HEK293 (cell line): ENCODE measurements around the gene ZNF653.

Experiments
- ATF2 ChIP-seq: fragments of 450-650 bp; formaldehyde crosslinking; IDR thresholded peaks from 2 replicates; pipeline ENCODE4 v1.5.1; 2016; ENCODE audit warnings: missing biosample characterization, missing genetic modification characterization, low read depth
- BCL6B ChIP-seq: fragments of 450-650 bp; formaldehyde crosslinking; IDR thresholded peaks from 2 replicates; pipeline ENCODE4 v1.5.1; 2017; ENCODE audit warnings: missing biosample characterization, missing genetic modification characterization
- CTCF ChIP-seq: fragments of 450-650 bp; formaldehyde crosslinking; IDR thresholded peaks from 2 replicates; pipeline ENCODE4 v1.5.1; 2016; ENCODE audit warnings: missing biosample characterization, missing genetic modification characterization
- KLF17 ChIP-seq: fragments of 450-650 bp; formaldehyde crosslinking; IDR thresholded peaks from 2 replicates; pipeline ENCODE4 v1.5.1; 2016; ENCODE audit warnings: missing biosample characterization, missing genetic modification characterization
- PRDM4 ChIP-seq: fragments of 450-650 bp; formaldehyde crosslinking; IDR thresholded peaks from 2 replicates; pipeline ENCODE4 v1.5.1; 2017; ENCODE audit warnings: missing biosample characterization, missing genetic modification characterization
- PRDM6 ChIP-seq: fragments of 450-650 bp; formaldehyde crosslinking; IDR thresholded peaks from 2 replicates; pipeline ENCODE4 v1.5.1; 2017; ENCODE audit warnings: missing biosample characterization, missing genetic modification characterization
- TCF7L2 ChIP-seq: IDR thresholded peaks from 2 replicates; pipeline ENCODE4 v1.6.1; 2011; ENCODE audit warnings: low read depth, mild to moderate bottlenecking, inconsistent platforms, low read length, moderate library complexity, borderline replicate concordance
- ZBTB21 ChIP-seq: fragments of 450-650 bp; formaldehyde crosslinking; IDR thresholded peaks from 2 replicates; pipeline ENCODE4 v1.5.1; 2017; ENCODE audit warnings: missing biosample characterization, missing genetic modification characterization
- ZNF157 ChIP-seq: fragments of 450-650 bp; formaldehyde crosslinking; IDR thresholded peaks from 2 replicates; pipeline ENCODE4 v1.5.1; 2016; ENCODE audit warnings: missing biosample characterization, missing genetic modification characterization
- ZNF274 ChIP-seq, 2 experiments: fragments of 200-500 bp in 1 of 2; fragments of 450-650 bp in 1 of 2; sonication (Bioruptor generic) in 1 of 2; formaldehyde crosslinking in 1 of 2; IDR thresholded peaks; 2 replicates each; pipeline versions ENCODE4 v1.5.1 to v1.6.1; 2014 to 2016; ENCODE audit warnings: borderline replicate concordance in 1 of 2, inconsistent platforms in 1 of 2, low read length in 1 of 2, missing biosample characterization in 1 of 2, missing genetic modification characterization in 1 of 2
- ZNF558 ChIP-seq: fragments of 450-650 bp; formaldehyde crosslinking; IDR thresholded peaks from 2 replicates; pipeline ENCODE4 v1.5.1; 2016; ENCODE audit warnings: missing biosample characterization, missing genetic modification characterization
- ZNF561 ChIP-seq: fragments of 450-650 bp; IDR thresholded peaks from 2 replicates; pipeline ENCODE4 v1.5.1; 2018; ENCODE audit warnings: missing biosample characterization, missing genetic modification characterization, borderline replicate concordance
- ZNF571 ChIP-seq: fragments of 450-650 bp; formaldehyde crosslinking; IDR thresholded peaks from 2 replicates; pipeline ENCODE4 v1.5.0; 2017; ENCODE audit warnings: missing biosample characterization, missing genetic modification characterization
- ZNF645 ChIP-seq: fragments of 450-650 bp; formaldehyde crosslinking; IDR thresholded peaks from 2 replicates; pipeline ENCODE4; 2016; ENCODE audit warnings: missing biosample characterization, missing genetic modification characterization
- ZNF792 ChIP-seq: fragments of 450-650 bp; formaldehyde crosslinking; IDR thresholded peaks from 2 replicates; pipeline ENCODE4 v1.5.1; 2016; ENCODE audit warnings: missing biosample characterization, missing genetic modification characterization
- ZSCAN18 ChIP-seq: fragments of 450-650 bp; formaldehyde crosslinking; IDR thresholded peaks from 2 replicates; pipeline ENCODE4 v1.5.1; 2016; ENCODE audit warnings: missing biosample characterization, missing genetic modification characterization
- ZSCAN4 ChIP-seq: fragments of 450-650 bp; formaldehyde crosslinking; IDR thresholded peaks from 2 replicates; pipeline ENCODE4 v1.5.1; 2017; ENCODE audit warnings: missing biosample characterization, missing genetic modification characterization
- ZSCAN5A ChIP-seq: fragments of 450-650 bp; formaldehyde crosslinking; IDR thresholded peaks from 2 replicates; pipeline ENCODE4 v1.5.1; 2016; ENCODE audit warnings: missing biosample characterization, missing genetic modification characterization

The ZNF653 gene

GRCh38 chr19:11482384-11483050, 23.1 kb downstream of the ZNF653 start (continued):
- TF ChIP-seq ZNF274 (IDR thresholded peaks at IDR 0.05; ENCODE audit: low read length) = no peak
- no peak for TF ChIP-seq ZNF274 (tag by site-specific recombination; IDR thresholded peaks at IDR 0.05; ENCODE audit: borderline replicate concordance)
- TF ChIP-seq ZBTB21 (tag by site-specific recombination) = 0 out of 2 replicates have a peak, but pooled peaks have one; percentile 13
- TF ChIP-seq ZNF558 = no peak
- TF ChIP-seq ZSCAN18 = no peak
- TF ChIP-seq KLF17 (tag by site-specific recombination) = peak; percentile 94
- TF ChIP-seq ZNF571 (tag by site-specific recombination) = no peak
- no peak for TF ChIP-seq TCF7L2
- no peak for TF ChIP-seq ZNF645 (tag by site-specific recombination)
- TF ChIP-seq CTCF (tag by site-specific recombination) = peak; percentile 97
- no peak for TF ChIP-seq BCL6B
- TF ChIP-seq ZNF792 = 0 out of 2 replicates have a peak, but pooled peaks have one; percentile 9
- peak; percentile 89; the same call in 1 of the 2 replicates for TF ChIP-seq ZNF561 (tag by site-specific recombination)
- TF ChIP-seq ZSCAN4 = 0 out of 2 replicates have a peak, but pooled peaks have one; percentile 8
- peak; percentile 7; the same call in 1 of the 2 replicates for TF ChIP-seq PRDM6 (tag by site-specific recombination)
- TF ChIP-seq ZSCAN5A (tag by site-specific recombination) = peak; percentile 88
- TF ChIP-seq ZNF157 (tag by site-specific recombination) = no peak
- no peak for TF ChIP-seq ATF2 (tag by site-specific recombination)
- TF ChIP-seq PRDM4 (tag by site-specific recombination) = peak; percentile 74
